ENCODE measurements around the gene ATP1B1.

- TF ChIP-seq CTCF (conservative IDR thresholded peaks at IDR 0.05; ENCODE audit: low read depth in 2 of 2) (no peak), POLR2AphosphoS5 (IDR thresholded peaks at IDR 0.05; ENCODE audit: low read depth) (no peak), REST (IDR thresholded peaks at IDR 0.05; ENCODE audit: unreplicated experiment) (no peak), EZH2phosphoT487 (IDR thresholded peaks at IDR 0.05; ENCODE audit: unreplicated experiment) (no peak), EZH2 (IDR thresholded peaks at IDR 0.05; ENCODE audit: low read depth, unreplicated experiment) (no peak), NANOG (IDR thresholded peaks at IDR 0.05; ENCODE audit: borderline replicate concordance) (no peak), ZNF114 (CRISPR knock-in tag; IDR thresholded peaks at IDR 0.05) (no peak)
- TF ChIP-seq, protein P1, sequence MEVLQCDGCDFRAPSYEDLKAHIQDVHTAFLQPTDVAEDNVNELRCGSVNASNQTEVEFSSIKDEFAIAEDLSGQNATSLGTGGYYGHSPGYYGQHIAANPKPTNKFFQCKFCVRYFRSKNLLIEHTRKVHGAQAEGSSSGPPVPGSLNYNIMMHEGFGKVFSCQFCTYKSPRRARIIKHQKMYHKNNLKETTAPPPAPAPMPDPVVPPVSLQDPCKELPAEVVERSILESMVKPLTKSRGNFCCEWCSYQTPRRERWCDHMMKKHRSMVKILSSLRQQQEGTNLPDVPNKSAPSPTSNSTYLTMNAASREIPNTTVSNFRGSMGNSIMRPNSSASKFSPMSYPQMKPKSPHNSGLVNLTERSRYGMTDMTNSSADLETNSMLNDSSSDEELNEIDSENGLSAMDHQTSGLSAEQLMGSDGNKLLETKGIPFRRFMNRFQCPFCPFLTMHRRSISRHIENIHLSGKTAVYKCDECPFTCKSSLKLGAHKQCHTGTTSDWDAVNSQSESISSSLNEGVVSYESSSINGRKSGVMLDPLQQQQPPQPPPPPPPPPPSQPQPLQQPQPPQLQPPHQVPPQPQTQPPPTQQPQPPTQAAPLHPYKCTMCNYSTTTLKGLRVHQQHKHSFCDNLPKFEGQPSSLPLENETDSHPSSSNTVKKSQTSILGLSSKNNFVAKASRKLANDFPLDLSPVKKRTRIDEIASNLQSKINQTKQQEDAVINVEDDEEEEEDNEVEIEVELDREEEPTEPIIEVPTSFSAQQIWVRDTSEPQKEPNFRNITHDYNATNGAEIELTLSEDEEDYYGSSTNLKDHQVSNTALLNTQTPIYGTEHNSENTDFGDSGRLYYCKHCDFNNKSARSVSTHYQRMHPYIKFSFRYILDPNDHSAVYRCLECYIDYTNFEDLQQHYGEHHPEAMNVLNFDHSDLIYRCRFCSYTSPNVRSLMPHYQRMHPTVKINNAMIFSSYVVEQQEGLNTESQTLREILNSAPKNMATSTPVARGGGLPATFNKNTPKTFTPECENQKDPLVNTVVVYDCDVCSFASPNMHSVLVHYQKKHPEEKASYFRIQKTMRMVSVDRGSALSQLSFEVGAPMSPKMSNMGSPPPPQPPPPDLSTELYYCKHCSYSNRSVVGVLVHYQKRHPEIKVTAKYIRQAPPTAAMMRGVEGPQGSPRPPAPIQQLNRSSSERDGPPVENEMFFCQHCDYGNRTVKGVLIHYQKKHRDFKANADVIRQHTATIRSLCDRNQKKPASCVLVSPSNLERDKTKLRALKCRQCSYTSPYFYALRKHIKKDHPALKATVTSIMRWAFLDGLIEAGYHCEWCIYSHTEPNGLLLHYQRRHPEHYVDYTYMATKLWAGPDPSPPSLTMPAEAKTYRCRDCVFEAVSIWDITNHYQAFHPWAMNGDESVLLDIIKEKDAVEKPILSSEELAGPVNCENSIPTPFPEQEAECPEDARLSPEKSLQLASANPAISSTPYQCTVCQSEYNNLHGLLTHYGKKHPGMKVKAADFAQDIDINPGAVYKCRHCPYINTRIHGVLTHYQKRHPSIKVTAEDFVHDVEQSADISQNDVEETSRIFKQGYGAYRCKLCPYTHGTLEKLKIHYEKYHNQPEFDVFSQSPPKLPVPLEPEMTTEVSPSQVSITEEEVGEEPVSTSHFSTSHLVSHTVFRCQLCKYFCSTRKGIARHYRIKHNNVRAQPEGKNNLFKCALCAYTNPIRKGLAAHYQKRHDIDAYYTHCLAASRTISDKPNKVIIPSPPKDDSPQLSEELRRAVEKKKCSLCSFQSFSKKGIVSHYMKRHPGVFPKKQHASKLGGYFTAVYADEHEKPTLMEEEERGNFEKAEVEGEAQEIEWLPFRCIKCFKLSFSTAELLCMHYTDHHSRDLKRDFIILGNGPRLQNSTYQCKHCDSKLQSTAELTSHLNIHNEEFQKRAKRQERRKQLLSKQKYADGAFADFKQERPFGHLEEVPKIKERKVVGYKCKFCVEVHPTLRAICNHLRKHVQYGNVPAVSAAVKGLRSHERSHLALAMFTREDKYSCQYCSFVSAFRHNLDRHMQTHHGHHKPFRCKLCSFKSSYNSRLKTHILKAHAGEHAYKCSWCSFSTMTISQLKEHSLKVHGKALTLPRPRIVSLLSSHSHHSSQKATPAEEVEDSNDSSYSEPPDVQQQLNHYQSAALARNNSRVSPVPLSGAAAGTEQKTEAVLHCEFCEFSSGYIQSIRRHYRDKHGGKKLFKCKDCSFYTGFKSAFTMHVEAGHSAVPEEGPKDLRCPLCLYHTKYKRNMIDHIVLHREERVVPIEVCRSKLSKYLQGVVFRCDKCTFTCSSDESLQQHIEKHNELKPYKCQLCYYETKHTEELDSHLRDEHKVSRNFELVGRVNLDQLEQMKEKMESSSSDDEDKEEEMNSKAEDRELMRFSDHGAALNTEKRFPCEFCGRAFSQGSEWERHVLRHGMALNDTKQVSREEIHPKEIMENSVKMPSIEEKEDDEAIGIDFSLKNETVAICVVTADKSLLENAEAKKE (CRISPR knock-in tag; IDR thresholded peaks at IDR 0.05): no peak
These were observed 12.9 kb downstream of the ATP1B1 start for GRCh38 chr1:169119405-169119804.

Measured in GM23338 (cell line).